SU-DHL-6 (cell line): Measurements from ENCODE around the gene ABCC3.

Experiments
- EZH2phosphoT487 ChIP-seq: fragments of 200-600 bp; sonication (generic), shearing (Covaris generic); conservative IDR thresholded peaks from 2 replicates; pipeline ENCODE4 v1.6.1; 2018; ENCODE audit warnings: mild to moderate bottlenecking, antibody characterized with exemption, low read length, moderate library complexity, mixed read lengths
- TF ChIP-seq, protein P1 (sequence below): fragments of 200-600 bp; sonication (generic); IDR thresholded peaks from one replicate; pipeline ENCODE4 v1.5.1; 2017; ENCODE audit warnings: antibody characterized with exemption, mild to moderate bottlenecking, low read length, moderate library complexity; ENCODE audit not compliant: insufficient read depth, poor library complexity, severe bottlenecking

DNA sequence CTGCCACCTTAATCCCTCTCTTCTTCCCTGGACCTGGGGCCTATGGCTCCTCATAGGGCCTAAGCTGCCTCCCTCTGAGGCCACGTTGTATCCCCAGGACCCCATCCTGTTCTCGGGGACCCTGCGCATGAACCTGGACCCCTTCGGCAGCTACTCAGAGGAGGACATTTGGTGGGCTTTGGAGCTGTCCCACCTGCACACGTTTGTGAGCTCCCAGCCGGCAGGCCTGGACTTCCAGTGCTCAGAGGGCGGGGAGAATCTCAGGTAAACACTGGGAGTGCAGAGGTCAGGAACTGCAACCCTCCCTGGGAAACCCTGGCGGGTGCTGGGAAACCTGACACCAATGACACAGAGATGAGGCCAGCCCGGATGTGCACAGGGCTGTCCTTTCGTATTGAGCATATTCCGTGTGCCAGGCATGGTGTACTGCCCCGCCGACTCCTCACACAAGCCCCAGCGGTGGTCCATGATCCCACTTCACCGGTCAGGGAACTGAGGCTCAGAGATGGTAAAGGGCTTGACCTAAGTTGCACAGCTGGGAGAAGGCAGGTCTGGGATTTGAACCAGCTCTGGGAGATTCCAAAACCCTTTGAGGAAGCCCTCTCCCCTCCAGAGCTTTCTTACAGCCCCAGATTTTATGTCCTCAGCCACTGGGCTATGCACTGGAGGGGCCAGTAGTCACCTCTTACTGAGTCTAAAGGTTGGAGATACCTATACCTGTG is 50.1 kb downstream of the ABCC3 start:
- TF ChIP-seq, protein P1, sequence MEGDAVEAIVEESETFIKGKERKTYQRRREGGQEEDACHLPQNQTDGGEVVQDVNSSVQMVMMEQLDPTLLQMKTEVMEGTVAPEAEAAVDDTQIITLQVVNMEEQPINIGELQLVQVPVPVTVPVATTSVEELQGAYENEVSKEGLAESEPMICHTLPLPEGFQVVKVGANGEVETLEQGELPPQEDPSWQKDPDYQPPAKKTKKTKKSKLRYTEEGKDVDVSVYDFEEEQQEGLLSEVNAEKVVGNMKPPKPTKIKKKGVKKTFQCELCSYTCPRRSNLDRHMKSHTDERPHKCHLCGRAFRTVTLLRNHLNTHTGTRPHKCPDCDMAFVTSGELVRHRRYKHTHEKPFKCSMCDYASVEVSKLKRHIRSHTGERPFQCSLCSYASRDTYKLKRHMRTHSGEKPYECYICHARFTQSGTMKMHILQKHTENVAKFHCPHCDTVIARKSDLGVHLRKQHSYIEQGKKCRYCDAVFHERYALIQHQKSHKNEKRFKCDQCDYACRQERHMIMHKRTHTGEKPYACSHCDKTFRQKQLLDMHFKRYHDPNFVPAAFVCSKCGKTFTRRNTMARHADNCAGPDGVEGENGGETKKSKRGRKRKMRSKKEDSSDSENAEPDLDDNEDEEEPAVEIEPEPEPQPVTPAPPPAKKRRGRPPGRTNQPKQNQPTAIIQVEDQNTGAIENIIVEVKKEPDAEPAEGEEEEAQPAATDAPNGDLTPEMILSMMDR, result no peak
- TF ChIP-seq EZH2phosphoT487, result no peak
